ENCODE results near the gene KCNIP1.

Gene KCNIP1

GRCh38 chr5:170601619-170602018 is 97.8 kb downstream of the KCNIP1 start:
- Mint-ChIP-seq H3K9me3 (no peaks in the 10 kb centered on the region), H3K4me1 (peaks cover 4% of the 10 kb centered on the region), H3K36me3 (no peaks in the 10 kb centered on the region), H3K4me3 (no peak overlapping the region), H3K27ac (no peak overlapping the region), H3K27me3 (peaks cover 3% of the 10 kb centered on the region)

GRCh38 chr5:170603109-170603508 is 99.3 kb downstream of the KCNIP1 start:
- Mint-ChIP-seq H3K36me3 (no peaks in the 10 kb centered on the region), H3K27me3 (peaks cover 3% of the 10 kb centered on the region), H3K27ac (no peak overlapping the region), H3K9me3 (no peaks in the 10 kb centered on the region), H3K4me1 (no peaks in the 10 kb centered on the region), H3K4me3 (no peak overlapping the region)

GRCh38 chr5:170603578-170604565 is 100.1 kb downstream of the KCNIP1 start:
- Mint-ChIP-seq H3K36me3 (no peaks in the 10 kb centered on the region), H3K27me3 (peaks cover 2% of the 10 kb centered on the region), H3K4me3 (no peak overlapping the region), H3K27ac (no peak overlapping the region), H3K4me1 (no peaks in the 10 kb centered on the region), H3K9me3 (no peaks in the 10 kb centered on the region)

- no peaks in the 10 kb centered on the region for H3K9me3 Mint-ChIP-seq
- no peak overlapping the region for H3K4me3 Mint-ChIP-seq
- no peaks in the 10 kb centered on the region for H3K4me1 Mint-ChIP-seq
- H3K27ac Mint-ChIP-seq, result no peak overlapping the region
- no peaks in the 10 kb centered on the region for H3K27me3 Mint-ChIP-seq
- no peaks in the 10 kb centered on the region for H3K36me3 Mint-ChIP-seq
Measured at GRCh38 chr5:170606941-170607340, 103.1 kb downstream of the KCNIP1 start.

- Mint-ChIP-seq H3K27ac (no peak overlapping the region), H3K27me3 (no peaks in the 10 kb centered on the region), H3K9me3 (no peaks in the 10 kb centered on the region), H3K36me3 (no peaks in the 10 kb centered on the region), H3K4me3 (no peak overlapping the region), H3K4me1 (no peaks in the 10 kb centered on the region)
Measured at GRCh38 chr5:170611449-170612090, 107.8 kb downstream of the KCNIP1 start.

GRCh38 chr5:170612256-170612678 is 108.4 kb downstream of the KCNIP1 start:
- Mint-ChIP-seq H3K27me3 (no peaks in the 10 kb centered on the region), H3K4me1 (no peaks in the 10 kb centered on the region), H3K27ac (no peak overlapping the region), H3K9me3 (no peaks in the 10 kb centered on the region), H3K4me3 (no peak overlapping the region), H3K36me3 (no peaks in the 10 kb centered on the region)

GRCh38 chr5:170614065-170614490 is 110.3 kb downstream of the KCNIP1 start:
- Mint-ChIP-seq H3K4me3 (no peak overlapping the region), H3K27ac (no peak overlapping the region), H3K36me3 (no peaks in the 10 kb centered on the region), H3K4me1 (peaks cover 7% of the 10 kb centered on the region), H3K9me3 (no peaks in the 10 kb centered on the region), H3K27me3 (no peaks in the 10 kb centered on the region)

GRCh38 chr5:170614720-170615119 is 110.9 kb downstream of the KCNIP1 start:
- H3K36me3 Mint-ChIP-seq, result no peaks in the 10 kb centered on the region
- no peaks in the 10 kb centered on the region for H3K27me3 Mint-ChIP-seq
- no peaks in the 10 kb centered on the region for H3K9me3 Mint-ChIP-seq
- no peak overlapping the region for H3K4me3 Mint-ChIP-seq
- H3K4me1 Mint-ChIP-seq, result peaks cover 7% of the 10 kb centered on the region
- H3K27ac Mint-ChIP-seq, result no peak overlapping the region

- Mint-ChIP-seq H3K27ac (no peak overlapping the region), H3K36me3 (no peaks in the 10 kb centered on the region), H3K4me3 (no peak overlapping the region), H3K27me3 (no peaks in the 10 kb centered on the region), H3K4me1 (peaks cover 7% of the 10 kb centered on the region), H3K9me3 (no peaks in the 10 kb centered on the region)
Measured at GRCh38 chr5:170617533-170618490, 114.0 kb downstream of the KCNIP1 start.

- Mint-ChIP-seq H3K4me1 (peaks cover 7% of the 10 kb centered on the region), H3K4me3 (no peak overlapping the region), H3K27me3 (peaks cover 2% of the 10 kb centered on the region), H3K9me3 (no peaks in the 10 kb centered on the region), H3K27ac (no peak overlapping the region), H3K36me3 (no peaks in the 10 kb centered on the region)
Measured at GRCh38 chr5:170619869-170620268, 116.0 kb downstream of the KCNIP1 start.

GRCh38 chr5:170622933-170623332 is 119.1 kb downstream of the KCNIP1 start:
- peaks cover 3% of the 10 kb centered on the region for H3K27me3 Mint-ChIP-seq
- no peaks in the 10 kb centered on the region for H3K9me3 Mint-ChIP-seq
- no peaks in the 10 kb centered on the region for H3K36me3 Mint-ChIP-seq
- no peak overlapping the region for H3K27ac Mint-ChIP-seq
- H3K4me3 Mint-ChIP-seq, result no peak overlapping the region
- peaks cover 3% of the 10 kb centered on the region for H3K4me1 Mint-ChIP-seq

- Mint-ChIP-seq H3K4me3 (no peak overlapping the region), H3K27ac (no peak overlapping the region), H3K9me3 (no peaks in the 10 kb centered on the region), H3K27me3 (peaks cover 3% of the 10 kb centered on the region), H3K36me3 (no peaks in the 10 kb centered on the region), H3K4me1 (no peaks in the 10 kb centered on the region)
Measured at GRCh38 chr5:170623576-170624181, 119.9 kb downstream of the KCNIP1 start.

- Mint-ChIP-seq H3K9me3 (no peaks in the 10 kb centered on the region), H3K36me3 (no peaks in the 10 kb centered on the region), H3K4me1 (no peaks in the 10 kb centered on the region), H3K27me3 (peaks cover 3% of the 10 kb centered on the region), H3K4me3 (no peak overlapping the region), H3K27ac (no peak overlapping the region)
Measured at GRCh38 chr5:170625221-170626165, 121.7 kb downstream of the KCNIP1 start.

GRCh38 chr5:170626507-170627150 is 122.8 kb downstream of the KCNIP1 start:
- H3K27me3 Mint-ChIP-seq, result peaks cover 3% of the 10 kb centered on the region
- no peaks in the 10 kb centered on the region for H3K36me3 Mint-ChIP-seq
- H3K4me3 Mint-ChIP-seq, result no peak overlapping the region
- no peaks in the 10 kb centered on the region for H3K9me3 Mint-ChIP-seq
- H3K4me1 Mint-ChIP-seq, result no peaks in the 10 kb centered on the region
- no peak overlapping the region for H3K27ac Mint-ChIP-seq

Measured in activated naive CD4-positive, alpha-beta T cell treated with anti-CD3 and anti-CD28 coated beads, Interleukin-2, amount 50 U/mL, for 24 hours (primary cell).